Endothelial cell of umbilical vein (primary cell): ENCODE results near the gene TBCD. TPM values are rescaled to one million over a fixed set of nuclear protein-coding genes. Genes with fewer than 3 reads are reported as not detected.

Experiments
- BruUV-seq: library from RNA; stranded (reverse); fragments of 400-500 nt; replicated peaks from 2 replicates; lab custom pipeline; 2021; lab: Mats Ljungman, UMichigan
- CTCF ChIA-PET: fragments of 300-600, 350-600 bp; sonication (Branson Sonifier 250); formaldehyde crosslinking; loops from one replicate; lab custom pipeline; 2021; ENCODE audit warnings: antibody characterized with exemption, inconsistent platforms; lab: Charles Lee
- POLR2A ChIA-PET: fragments of 300-600, 350-600 bp; sonication (Branson Sonifier 250); formaldehyde crosslinking; loops from one replicate; lab custom pipeline; 2021; ENCODE audit warnings: antibody characterized with exemption, inconsistent platforms; lab: Charles Lee
- DNase-seq: peaks from one replicate; pipeline ENCODE4 v3.0.0-alpha.2; 2011; ENCODE audit warnings: low read depth, low spot score
- FAIRE-seq: peaks from 2 replicates; lab custom pipeline; 2011; peaks lifted over from hg19 to GRCh38; lab: Jason Lieb, UNC
- H2AFZ ChIP-seq: 2 replicates; pipeline ENCODE4 v1.6.0; 2012; ENCODE audit warnings: low read depth, low read length, control low read depth, inconsistent platforms
- H3K27ac ChIP-seq: 2 replicates; pipeline ENCODE4 v1.5.1; 2011; ENCODE audit warnings: low read depth, mild to moderate bottlenecking, control low read depth, low read length, moderate library complexity; ENCODE audit not compliant: insufficient read depth
- H3K27me3 ChIP-seq, 2 experiments: 2 replicates each; pipeline versions ENCODE4 v1.6.0 to v1.6.1; 2011; ENCODE audit warnings: low read length in 2 of 2, mixed read lengths in 1 of 2; ENCODE audit not compliant: control insufficient read depth in 2 of 2, insufficient read depth in 2 of 2
- H3K36me3 ChIP-seq, 2 experiments: 2 replicates in 1 of 2; 3 replicates in 1 of 2; pipeline ENCODE4 v1.5.1; 2011; ENCODE audit warnings: low read length in 2 of 2, mild to moderate bottlenecking in 1 of 2, moderate library complexity in 1 of 2; ENCODE audit not compliant: control insufficient read depth in 2 of 2, insufficient read depth in 2 of 2; ENCODE audit errors: extremely low read depth in 1 of 2
- H3K4me1 ChIP-seq: 3 replicates; pipeline ENCODE4 v1.5.1; 2011; ENCODE audit warnings: mild to moderate bottlenecking, low read length; ENCODE audit not compliant: control insufficient read depth, insufficient read depth; ENCODE audit errors: extremely low read depth
- H3K4me2 ChIP-seq: 2 replicates; pipeline ENCODE4 v1.6.1; 2011; ENCODE audit warnings: low read length, control low read depth, mixed read lengths; ENCODE audit not compliant: insufficient read depth
- H3K4me3 ChIP-seq, 3 experiments: fragments of 200-600 bp in 1 of 3; sonication (generic), shearing (Covaris generic) in 1 of 3; replicated peaks in 1 of 3; 2 replicates each; pipeline ENCODE4 v1.5.1; 2011 to 2016; ENCODE audit warnings: control low read depth in 3 of 3, low read length in 3 of 3, mild to moderate bottlenecking in 2 of 3, inconsistent platforms in 1 of 3, low read depth in 1 of 3, moderate library complexity in 1 of 3; ENCODE audit not compliant: insufficient read depth in 1 of 3
- H3K79me2 ChIP-seq: 2 replicates; pipeline ENCODE4 v1.6.0; 2012; ENCODE audit warnings: low read length, inconsistent platforms; ENCODE audit not compliant: control insufficient read depth, insufficient read depth
- H3K9ac ChIP-seq: replicated peaks from 2 replicates; pipeline ENCODE3; 2011; ENCODE audit warnings: low read length, control low read depth; ENCODE audit not compliant: insufficient read depth; ENCODE audit errors: extremely low read depth
- H3K9me1 ChIP-seq: replicated peaks from 3 replicates; pipeline ENCODE4 v1.6.0; 2011; ENCODE audit warnings: mild to moderate bottlenecking, low read length; ENCODE audit not compliant: control insufficient read depth, insufficient read depth; ENCODE audit errors: extremely low read depth
- H3K9me3 ChIP-seq: replicated peaks from 2 replicates; pipeline ENCODE4 v1.5.1; 2012; ENCODE audit warnings: low read length, inconsistent platforms; ENCODE audit not compliant: control insufficient read depth, insufficient read depth
- H4K20me1 ChIP-seq: replicated peaks from 2 replicates; pipeline ENCODE3; 2011; ENCODE audit warnings: mild to moderate bottlenecking, low read length; ENCODE audit not compliant: control insufficient read depth, insufficient read depth; ENCODE audit errors: extremely low read depth
- EZH2 ChIP-seq: IDR thresholded peaks from 2 replicates; pipeline ENCODE4 v1.6.1; 2012; ENCODE audit warnings: borderline replicate concordance, low read depth, mild to moderate bottlenecking, moderate library complexity, low read length, inconsistent platforms; ENCODE audit not compliant: severe bottlenecking
- FOS ChIP-seq: IDR thresholded peaks from 2 replicates; pipeline ENCODE4 v1.6.1; 2011; ENCODE audit warnings: mild to moderate bottlenecking, low read length, moderate library complexity, borderline replicate concordance; ENCODE audit not compliant: insufficient read depth
- GATA2 ChIP-seq: IDR thresholded peaks from 2 replicates; pipeline ENCODE4 v1.7.0; 2011; ENCODE audit warnings: low read depth, mild to moderate bottlenecking, moderate library complexity, mixed read lengths, low read length; ENCODE audit not compliant: insufficient read length, insufficient read depth
- JUN ChIP-seq: IDR thresholded peaks from 2 replicates; pipeline ENCODE4 v1.6.1; 2011; ENCODE audit warnings: borderline replicate concordance, low read depth; ENCODE audit not compliant: insufficient read length, insufficient read depth
- MYC ChIP-seq: IDR thresholded peaks from one replicate; pipeline ENCODE4 v1.6.1; 2011; ENCODE audit warnings: mild to moderate bottlenecking, low read depth, low read length
- POLR2A ChIP-seq: IDR thresholded peaks from 2 replicates; pipeline ENCODE4 v1.6.1; 2012; ENCODE audit warnings: low read depth, mild to moderate bottlenecking, control low read depth, low read length
- POLR2AphosphoS5 ChIP-seq: IDR thresholded peaks from 2 replicates; pipeline ENCODE4 v1.6.1; 2012; ENCODE audit warnings: low read depth, mild to moderate bottlenecking, control low read depth, low read length, moderate library complexity; ENCODE audit not compliant: insufficient read depth
- dilution Hi-C: fragments of 300-500 bp; cut with MboI; formaldehyde crosslinking; loops from one replicate; pipeline ENCODE4 v1.15.0; 2019; ENCODE audit warnings: low sequenced_read_pairs; ENCODE audit not compliant: extremely low pct_ligation_motif_present
- intact Hi-C: fragments of 100-400 bp; cut with micrococcal nuclease; formaldehyde crosslinking; loops from one replicate; pipeline ENCODE4 v1.10.0; 2022
- polyA plus RNA-seq, 4 experiments: library from polyadenylated mRNA; depleted of rRNA in 3 of 4; stranded (reverse) in 3 of 4; unstranded in 1 of 4; fragments of >200 nt; gene quantifications; 2 replicates each; pipeline versions ENCODE4 v1.2.1 to v1.2.3, GENCODE V29; 2011 to 2012; ENCODE audit warnings: missing spikeins in 1 of 4
- total RNA-seq: library from RNA; stranded (reverse); gene quantifications from 2 replicates; pipeline ENCODE4 v1.2.3, GENCODE V29; 2021
- TF ChIP-seq, protein P1 (sequence below): IDR thresholded peaks from 2 replicates; pipeline ENCODE4 v1.6.1; 2011; ENCODE audit not compliant: insufficient read depth, insufficient read length
- TF ChIP-seq, protein P2 (sequence below), 2 donors: IDR thresholded peaks; 1 replicate in 1 of 2; 2 replicates in 1 of 2; pipeline ENCODE4 v1.5.1; 2011; ENCODE audit warnings: low read length in 2 of 2, mild to moderate bottlenecking in 2 of 2, moderate library complexity in 2 of 2, control low read depth in 1 of 2, inconsistent platforms in 1 of 2, low read depth in 1 of 2; ENCODE audit not compliant: insufficient read depth in 1 of 2; ENCODE audit errors: extremely low read depth in 1 of 2

Gene TBCD
- total and polyA plus RNA-seq, 2 donors (not counting 3 experiments of a cell fraction or from before 2014, with no cell fraction given), result 121 to 145 TPM

DNA sequence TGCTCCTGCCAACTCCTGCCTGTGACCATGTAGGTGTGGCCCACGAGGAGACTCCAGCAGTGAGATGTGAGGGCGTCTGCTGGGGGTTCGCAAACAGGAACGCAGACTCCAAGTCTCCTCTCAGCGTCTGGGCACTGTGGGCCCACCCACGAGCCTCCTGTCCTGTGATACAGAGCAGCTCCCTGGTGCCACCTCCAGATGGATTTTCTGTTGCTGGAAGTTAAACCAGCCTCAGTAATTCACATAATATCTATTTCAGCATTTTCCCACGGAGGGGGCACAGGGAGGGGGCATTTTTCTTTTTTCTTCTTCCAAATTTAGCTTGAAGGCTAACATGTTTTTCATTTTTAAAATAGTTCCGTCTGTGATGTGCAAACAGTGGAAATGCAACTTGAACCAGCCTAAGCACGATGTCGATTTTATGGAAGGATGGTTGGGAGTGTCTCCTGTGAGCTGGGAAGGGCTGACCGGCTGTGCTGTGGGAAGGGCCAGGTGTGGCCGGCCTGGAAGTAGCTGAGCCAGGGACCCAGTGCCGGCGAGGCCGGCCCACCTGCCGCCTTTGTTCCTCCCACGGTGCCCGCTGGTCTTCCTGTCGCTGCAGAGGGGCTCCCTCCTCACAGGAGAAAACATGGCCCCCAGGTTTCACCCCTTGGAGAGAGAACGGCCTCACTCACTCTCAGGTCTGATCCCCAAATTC is 49.5 kb upstream of the TBCD start:
- H4K20me1 ChIP-seq, result no peaks in the 10 kb centered on the region
- ChIA-PET POLR2A (no interaction called here), CTCF (no interaction called here)
- H3K9me3 ChIP-seq, result no peaks in the 10 kb centered on the region
- no peak overlapping the region for H2AFZ ChIP-seq
- H3K79me2 ChIP-seq, result no peaks in the 10 kb centered on the region
- TF ChIP-seq JUN, result no peak
- TF ChIP-seq, protein P1, sequence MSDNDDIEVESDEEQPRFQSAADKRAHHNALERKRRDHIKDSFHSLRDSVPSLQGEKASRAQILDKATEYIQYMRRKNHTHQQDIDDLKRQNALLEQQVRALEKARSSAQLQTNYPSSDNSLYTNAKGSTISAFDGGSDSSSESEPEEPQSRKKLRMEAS, result no peak
- TF ChIP-seq EZH2, result no peak
- TF ChIP-seq POLR2AphosphoS5, result no peak
- TF ChIP-seq, protein P2, sequence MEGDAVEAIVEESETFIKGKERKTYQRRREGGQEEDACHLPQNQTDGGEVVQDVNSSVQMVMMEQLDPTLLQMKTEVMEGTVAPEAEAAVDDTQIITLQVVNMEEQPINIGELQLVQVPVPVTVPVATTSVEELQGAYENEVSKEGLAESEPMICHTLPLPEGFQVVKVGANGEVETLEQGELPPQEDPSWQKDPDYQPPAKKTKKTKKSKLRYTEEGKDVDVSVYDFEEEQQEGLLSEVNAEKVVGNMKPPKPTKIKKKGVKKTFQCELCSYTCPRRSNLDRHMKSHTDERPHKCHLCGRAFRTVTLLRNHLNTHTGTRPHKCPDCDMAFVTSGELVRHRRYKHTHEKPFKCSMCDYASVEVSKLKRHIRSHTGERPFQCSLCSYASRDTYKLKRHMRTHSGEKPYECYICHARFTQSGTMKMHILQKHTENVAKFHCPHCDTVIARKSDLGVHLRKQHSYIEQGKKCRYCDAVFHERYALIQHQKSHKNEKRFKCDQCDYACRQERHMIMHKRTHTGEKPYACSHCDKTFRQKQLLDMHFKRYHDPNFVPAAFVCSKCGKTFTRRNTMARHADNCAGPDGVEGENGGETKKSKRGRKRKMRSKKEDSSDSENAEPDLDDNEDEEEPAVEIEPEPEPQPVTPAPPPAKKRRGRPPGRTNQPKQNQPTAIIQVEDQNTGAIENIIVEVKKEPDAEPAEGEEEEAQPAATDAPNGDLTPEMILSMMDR (IDR thresholded peaks at IDR 0.05; ENCODE audit: extremely low read depth in 1 of 2, insufficient read depth in 1 of 2, low read depth in 1 of 2, low read length in 2 of 2), result no peak
- no peak for TF ChIP-seq POLR2A
- TF ChIP-seq FOS, result no peak
- no peak for TF ChIP-seq MYC
- no peak for TF ChIP-seq GATA2
- FAIRE-seq (no peak), DNase-seq (no peak)
- dilution Hi-C loops, result no loop called here
- intact Hi-C loops, result no loop called here
- H3K4me2 ChIP-seq, result no peak overlapping the region
- no peak overlapping the region for H3K27ac ChIP-seq
- BruUV-seq, result no TSS peak
- H3K4me1 ChIP-seq, result peaks cover 4% of the 10 kb centered on the region
- H3K4me3 ChIP-seq, result no peak overlapping the region
- H3K9ac ChIP-seq, result no peak overlapping the region
- H3K27me3 ChIP-seq, result peaks cover 0 to 4% of the 10 kb centered on the region in 2 experiments
- H3K36me3 ChIP-seq, result no peaks in the 10 kb centered on the region
- no peaks in the 10 kb centered on the region for H3K9me1 ChIP-seq
